Endodermal cell (in vitro differentiated cells): ENCODE results near the gene E2F2. TPM values are rescaled to one million over a fixed set of nuclear protein-coding genes. Genes with fewer than 3 reads are reported as not detected.

Experiments used
- DNase-seq: peaks from one replicate; pipeline ENCODE4 v3.0.0-alpha.2; 2017
- H3K27ac ChIP-seq: 2 replicates; pipeline ENCODE4 v1.5.1; 2013; ENCODE audit warnings: mild to moderate bottlenecking, low read depth, low read length, moderate library complexity
- H3K27me3 ChIP-seq: 2 replicates; pipeline ENCODE4 v1.6.1; 2013; ENCODE audit warnings: mild to moderate bottlenecking, low read length, moderate library complexity; ENCODE audit not compliant: insufficient read depth, control insufficient read depth, poor library complexity, severe bottlenecking
- H3K36me3 ChIP-seq: 2 replicates; pipeline ENCODE4 v1.7.0; 2013; ENCODE audit warnings: mild to moderate bottlenecking, low read length, moderate library complexity; ENCODE audit not compliant: control insufficient read depth, insufficient read depth
- H3K4me1 ChIP-seq: one replicate; pipeline ENCODE4 v1.7.0; 2013; ENCODE audit warnings: low read length; ENCODE audit not compliant: control insufficient read depth, insufficient read depth
- H3K4me3 ChIP-seq: 2 replicates; pipeline ENCODE4 v1.5.1; 2013; ENCODE audit warnings: mild to moderate bottlenecking, low read length, moderate library complexity
- H3K9ac ChIP-seq: 2 replicates; pipeline ENCODE4 v1.6.1; 2013; ENCODE audit warnings: mild to moderate bottlenecking, low read length, moderate library complexity; ENCODE audit not compliant: poor library complexity, severe bottlenecking; ENCODE audit errors: extremely low read depth
- H3K9me3 ChIP-seq: 2 replicates; pipeline ENCODE4 v1.6.1; 2013; ENCODE audit warnings: mild to moderate bottlenecking, low read length, moderate library complexity; ENCODE audit not compliant: control insufficient read depth
- H3K27ac Mint-ChIP-seq: 2 replicates; pipeline ENCODE4 v1.8.0; 2020; ENCODE audit warnings: mixed read lengths
- H3K27me3 Mint-ChIP-seq: 2 replicates; pipeline ENCODE4 v1.8.0; 2021; ENCODE audit warnings: mild to moderate bottlenecking, mixed read lengths; ENCODE audit not compliant: insufficient read depth
- H3K36me3 Mint-ChIP-seq: 2 replicates; pipeline ENCODE4 v1.8.0; 2020; ENCODE audit warnings: low read depth, mixed read lengths
- H3K4me1 Mint-ChIP-seq: 2 replicates; pipeline ENCODE4 v1.8.0; 2020; ENCODE audit warnings: mixed read lengths
- H3K4me3 Mint-ChIP-seq: 2 replicates; pipeline ENCODE4 v1.8.0; 2020; ENCODE audit warnings: mild to moderate bottlenecking, moderate library complexity, mixed read lengths
- H3K9me3 Mint-ChIP-seq: 2 replicates; pipeline ENCODE4 v1.8.0; 2020; ENCODE audit warnings: mild to moderate bottlenecking, mixed read lengths
- WGBS, 2 experiments: methylation state at CpG; one replicate each; pipeline versions ENCODE4 v1.1.5 to v1.1.7; 2013; ENCODE audit warnings: missing lambda C conversion rate in 2 of 2, mixed read lengths in 1 of 2; ENCODE audit not compliant: insufficient coverage in 1 of 2, insufficient read length in 1 of 2; 5-methylcytosine and 5-hydroxymethylcytosine counted together
- total RNA-seq, 2 donors: library from RNA; stranded (reverse); fragmentation: NEBNext Ultra II Directional in 1 of 2; extraction: Animal tissue kit (Norgen Biotek cat#: 25700) in 1 of 2; gene quantifications; 2 replicates in 1 of 2; 3 replicates in 1 of 2; pipeline ENCODE4 v1.2.1, GENCODE V29; 2021
- TF ChIP-seq, protein P1 (sequence below): fragments of 200-600 bp; sonication (generic); conservative IDR thresholded peaks from 2 replicates; pipeline ENCODE4 v1.5.0; 2021; ENCODE audit warnings: antibody characterized with exemption, mild to moderate bottlenecking

Gene E2F2
- total RNA-seq, 2 donors from 2014 or later, result 7.3 to 9.8 TPM

- no peaks in the 10 kb centered on the region for H3K27me3 Mint-ChIP-seq
- no peak overlapping the region for H3K4me3 Mint-ChIP-seq
- no peak for DNase-seq
- H3K27me3 ChIP-seq, result no peaks in the 10 kb centered on the region
- H3K4me1 Mint-ChIP-seq, result no peaks in the 10 kb centered on the region
- no peaks in the 10 kb centered on the region for H3K9me3 ChIP-seq
- H3K36me3 ChIP-seq, result peaks cover 12% of the 10 kb centered on the region
- TF ChIP-seq, protein P1, sequence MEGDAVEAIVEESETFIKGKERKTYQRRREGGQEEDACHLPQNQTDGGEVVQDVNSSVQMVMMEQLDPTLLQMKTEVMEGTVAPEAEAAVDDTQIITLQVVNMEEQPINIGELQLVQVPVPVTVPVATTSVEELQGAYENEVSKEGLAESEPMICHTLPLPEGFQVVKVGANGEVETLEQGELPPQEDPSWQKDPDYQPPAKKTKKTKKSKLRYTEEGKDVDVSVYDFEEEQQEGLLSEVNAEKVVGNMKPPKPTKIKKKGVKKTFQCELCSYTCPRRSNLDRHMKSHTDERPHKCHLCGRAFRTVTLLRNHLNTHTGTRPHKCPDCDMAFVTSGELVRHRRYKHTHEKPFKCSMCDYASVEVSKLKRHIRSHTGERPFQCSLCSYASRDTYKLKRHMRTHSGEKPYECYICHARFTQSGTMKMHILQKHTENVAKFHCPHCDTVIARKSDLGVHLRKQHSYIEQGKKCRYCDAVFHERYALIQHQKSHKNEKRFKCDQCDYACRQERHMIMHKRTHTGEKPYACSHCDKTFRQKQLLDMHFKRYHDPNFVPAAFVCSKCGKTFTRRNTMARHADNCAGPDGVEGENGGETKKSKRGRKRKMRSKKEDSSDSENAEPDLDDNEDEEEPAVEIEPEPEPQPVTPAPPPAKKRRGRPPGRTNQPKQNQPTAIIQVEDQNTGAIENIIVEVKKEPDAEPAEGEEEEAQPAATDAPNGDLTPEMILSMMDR, result no peak
- no peaks in the 10 kb centered on the region for H3K4me1 ChIP-seq
- H3K9me3 Mint-ChIP-seq, result no peaks in the 10 kb centered on the region
- no peak overlapping the region for H3K27ac Mint-ChIP-seq
- no peak overlapping the region for H3K27ac ChIP-seq
- no peak overlapping the region for H3K9ac ChIP-seq
- WGBS, 2 experiments, result 90 to 95% methylated on average over 9 of the region's 9 CpGs
- no peak overlapping the region for H3K4me3 ChIP-seq
- H3K36me3 Mint-ChIP-seq, result peaks cover 12% of the 10 kb centered on the region
Observed at GRCh38 chr1:23517581-23517980, 13.5 kb downstream of the E2F2 start.

DNA sequence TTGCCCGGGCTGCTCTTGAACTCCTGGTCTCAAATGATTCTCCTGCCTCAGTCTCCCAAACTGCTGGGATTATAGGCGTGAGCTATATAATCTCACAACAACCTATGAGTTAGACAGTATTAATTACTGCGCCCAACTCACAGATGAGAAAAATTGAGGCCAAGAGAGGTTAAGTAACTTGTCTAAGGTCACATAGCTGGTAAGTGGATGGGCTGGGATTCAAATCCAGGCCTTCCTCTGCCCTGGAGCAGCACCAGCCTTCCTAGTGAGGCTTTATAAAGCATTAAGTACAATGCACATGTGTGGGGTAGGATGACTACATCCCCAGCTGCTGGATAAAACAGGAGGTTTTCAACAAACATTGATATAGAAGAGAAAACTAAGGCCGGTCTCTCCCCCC is 15.1 kb downstream of the E2F2 start:
- WGBS, 2 experiments, result 97 to 100% methylated on average over 1 to 4 of the region's 4 CpGs
- H3K9ac ChIP-seq, result no peak overlapping the region
- no peaks in the 10 kb centered on the region for H3K9me3 ChIP-seq
- H3K27me3 ChIP-seq, result no peaks in the 10 kb centered on the region
- H3K27ac ChIP-seq, result no peak overlapping the region
- H3K27ac Mint-ChIP-seq, result no peak overlapping the region
- H3K9me3 Mint-ChIP-seq, result no peaks in the 10 kb centered on the region
- H3K27me3 Mint-ChIP-seq, result no peaks in the 10 kb centered on the region
- H3K4me3 Mint-ChIP-seq, result no peak overlapping the region
- H3K4me3 ChIP-seq, result no peak overlapping the region
- TF ChIP-seq, protein P1, result no peak
- no peaks in the 10 kb centered on the region for H3K4me1 Mint-ChIP-seq
- peaks cover 4% of the 10 kb centered on the region for H3K36me3 Mint-ChIP-seq
- H3K36me3 ChIP-seq, result peaks cover 6% of the 10 kb centered on the region
- no peaks in the 10 kb centered on the region for H3K4me1 ChIP-seq
- DNase-seq, result no peak

GRCh38 chr1:23514111-23514679 is 16.8 kb downstream of the E2F2 start:
- no peaks in the 10 kb centered on the region for H3K27me3 Mint-ChIP-seq
- H3K4me3 Mint-ChIP-seq, result no peak overlapping the region
- H3K27me3 ChIP-seq, result no peaks in the 10 kb centered on the region
- H3K36me3 Mint-ChIP-seq, result peaks cover 4% of the 10 kb centered on the region
- H3K4me3 ChIP-seq, result no peak overlapping the region
- H3K4me1 Mint-ChIP-seq, result no peaks in the 10 kb centered on the region
- H3K9me3 Mint-ChIP-seq, result no peaks in the 10 kb centered on the region
- DNase-seq, result no peak
- peaks cover 4% of the 10 kb centered on the region for H3K36me3 ChIP-seq
- TF ChIP-seq, protein P1, result no peak
- no peaks in the 10 kb centered on the region for H3K9me3 ChIP-seq
- H3K4me1 ChIP-seq, result no peaks in the 10 kb centered on the region
- 95 to 97% methylated on average over 3 of the region's 3 CpGs for WGBS, 2 experiments
- H3K9ac ChIP-seq, result no peak overlapping the region
- no peak overlapping the region for H3K27ac Mint-ChIP-seq
- no peak overlapping the region for H3K27ac ChIP-seq
